ENCODE results near the gene MED16. TPM values are rescaled to one million over a fixed set of nuclear protein-coding genes. Genes with fewer than 3 reads are reported as not detected.

The MED16 gene
- total RNA-seq, 1 experiment from 2014 or later = 66.9 TPM

GRCh38 chr19:876780-877314 lies 16.1 kb downstream of the MED16 start:
- Mint-ChIP-seq H3K4me3 (no peak overlapping the region), H3K4me1 (no peaks in the 10 kb centered on the region), H3K27me3 (ENCODE audit: low read depth) (no peaks in the 10 kb centered on the region), H3K27ac (no peak overlapping the region), H3K9me3 (no peaks in the 10 kb centered on the region), H3K36me3 (peaks cover 19% of the 10 kb centered on the region)
- no peak for ATAC-seq
- ChIA-PET CTCF (interaction anchor here (0.7 to 2.5 kb wide), 2 partner anchors 20 to 380 kb away, joined by 3 to 7 read pairs; no protein-coding TSS in a partner anchor), POLR2A (no interaction called here)
- DNase-seq (ENCODE audit: low spot score) = no peak
- TF ChIP-seq RORB (CRISPR knock-in tag; IDR thresholded peaks at IDR 0.05) = no peak
- no peak for TF ChIP-seq E2F4 (CRISPR knock-in tag; IDR thresholded peaks at IDR 0.05; ENCODE audit: borderline replicate concordance, low read depth)
- TF ChIP-seq IRF1 (CRISPR knock-in tag; IDR thresholded peaks at IDR 0.05) = no peak
- TF ChIP-seq PRDM15 (CRISPR knock-in tag; IDR thresholded peaks at IDR 0.05) = no peak
- TF ChIP-seq NR1H2 (CRISPR knock-in tag; IDR thresholded peaks at IDR 0.05) = no peak
- no peak for TF ChIP-seq SP1 (CRISPR knock-in tag; conservative IDR thresholded peaks at IDR 0.05)
- TF ChIP-seq JUN (CRISPR knock-in tag; IDR thresholded peaks at IDR 0.05) = no peak
- no peak for TF ChIP-seq CREB1 (CRISPR knock-in tag; IDR thresholded peaks at IDR 0.05)

DNA sequence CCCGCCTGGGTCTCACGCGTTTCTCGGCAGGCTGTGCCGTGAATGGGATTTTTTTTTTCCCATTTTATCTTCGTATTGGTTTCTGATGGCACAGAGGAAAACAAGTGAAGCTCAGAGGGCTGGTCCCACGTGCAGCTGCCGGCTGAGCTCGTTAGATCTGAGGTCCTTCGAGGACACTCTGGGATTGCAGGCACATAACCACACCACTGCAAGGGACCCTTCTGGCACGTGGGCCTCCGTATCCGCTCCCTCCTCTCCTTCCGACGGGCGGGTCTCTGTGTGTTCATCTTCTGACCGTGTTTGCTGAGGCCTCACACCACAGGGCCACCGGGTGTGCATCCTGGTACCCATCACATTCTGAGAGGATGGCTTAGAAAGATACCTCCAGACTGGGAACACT lies 16.9 kb downstream of the MED16 start:
- H3K4me1 Mint-ChIP-seq = no peaks in the 10 kb centered on the region; the same call in 1 of the 2 replicates
- ChIA-PET CTCF (no interaction called here), POLR2A (no interaction called here)
- no peaks in the 10 kb centered on the region for H3K9me3 Mint-ChIP-seq
- no peak for ATAC-seq
- H3K27me3 Mint-ChIP-seq (ENCODE audit: low read depth) = no peaks in the 10 kb centered on the region
- no peak for DNase-seq (ENCODE audit: low spot score)
- H3K36me3 Mint-ChIP-seq = peaks cover 14% of the 10 kb centered on the region
- no peak overlapping the region for H3K4me3 Mint-ChIP-seq
- TF ChIP-seq NR1H2 (CRISPR knock-in tag; IDR thresholded peaks at IDR 0.05) (no peak), ZNF416 (CRISPR knock-in tag; IDR thresholded peaks at IDR 0.05) (no peak), TEAD1 (CRISPR knock-in tag; IDR thresholded peaks at IDR 0.05) (no peak), ATF3 (CRISPR knock-in tag; conservative IDR thresholded peaks at IDR 0.05) (no peak), JUN (CRISPR knock-in tag; IDR thresholded peaks at IDR 0.05) (no peak), MYBL2 (CRISPR knock-in tag; IDR thresholded peaks at IDR 0.05) (no peak), FOXP1 (CRISPR knock-in tag; IDR thresholded peaks at IDR 0.05; ENCODE audit: borderline replicate concordance) (no peak), E2F1 (CRISPR knock-in tag; IDR thresholded peaks at IDR 0.05) (no peak), ATF1 (CRISPR knock-in tag; IDR thresholded peaks at IDR 0.05) (no peak)
- TF ChIP-seq, protein P1, sequence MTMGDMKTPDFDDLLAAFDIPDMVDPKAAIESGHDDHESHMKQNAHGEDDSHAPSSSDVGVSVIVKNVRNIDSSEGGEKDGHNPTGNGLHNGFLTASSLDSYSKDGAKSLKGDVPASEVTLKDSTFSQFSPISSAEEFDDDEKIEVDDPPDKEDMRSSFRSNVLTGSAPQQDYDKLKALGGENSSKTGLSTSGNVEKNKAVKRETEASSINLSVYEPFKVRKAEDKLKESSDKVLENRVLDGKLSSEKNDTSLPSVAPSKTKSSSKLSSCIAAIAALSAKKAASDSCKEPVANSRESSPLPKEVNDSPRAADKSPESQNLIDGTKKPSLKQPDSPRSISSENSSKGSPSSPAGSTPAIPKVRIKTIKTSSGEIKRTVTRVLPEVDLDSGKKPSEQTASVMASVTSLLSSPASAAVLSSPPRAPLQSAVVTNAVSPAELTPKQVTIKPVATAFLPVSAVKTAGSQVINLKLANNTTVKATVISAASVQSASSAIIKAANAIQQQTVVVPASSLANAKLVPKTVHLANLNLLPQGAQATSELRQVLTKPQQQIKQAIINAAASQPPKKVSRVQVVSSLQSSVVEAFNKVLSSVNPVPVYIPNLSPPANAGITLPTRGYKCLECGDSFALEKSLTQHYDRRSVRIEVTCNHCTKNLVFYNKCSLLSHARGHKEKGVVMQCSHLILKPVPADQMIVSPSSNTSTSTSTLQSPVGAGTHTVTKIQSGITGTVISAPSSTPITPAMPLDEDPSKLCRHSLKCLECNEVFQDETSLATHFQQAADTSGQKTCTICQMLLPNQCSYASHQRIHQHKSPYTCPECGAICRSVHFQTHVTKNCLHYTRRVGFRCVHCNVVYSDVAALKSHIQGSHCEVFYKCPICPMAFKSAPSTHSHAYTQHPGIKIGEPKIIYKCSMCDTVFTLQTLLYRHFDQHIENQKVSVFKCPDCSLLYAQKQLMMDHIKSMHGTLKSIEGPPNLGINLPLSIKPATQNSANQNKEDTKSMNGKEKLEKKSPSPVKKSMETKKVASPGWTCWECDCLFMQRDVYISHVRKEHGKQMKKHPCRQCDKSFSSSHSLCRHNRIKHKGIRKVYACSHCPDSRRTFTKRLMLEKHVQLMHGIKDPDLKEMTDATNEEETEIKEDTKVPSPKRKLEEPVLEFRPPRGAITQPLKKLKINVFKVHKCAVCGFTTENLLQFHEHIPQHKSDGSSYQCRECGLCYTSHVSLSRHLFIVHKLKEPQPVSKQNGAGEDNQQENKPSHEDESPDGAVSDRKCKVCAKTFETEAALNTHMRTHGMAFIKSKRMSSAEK (CRISPR knock-in tag; IDR thresholded peaks at IDR 0.05; ENCODE audit: borderline replicate concordance) = no peak
- TF ChIP-seq, protein P2, sequence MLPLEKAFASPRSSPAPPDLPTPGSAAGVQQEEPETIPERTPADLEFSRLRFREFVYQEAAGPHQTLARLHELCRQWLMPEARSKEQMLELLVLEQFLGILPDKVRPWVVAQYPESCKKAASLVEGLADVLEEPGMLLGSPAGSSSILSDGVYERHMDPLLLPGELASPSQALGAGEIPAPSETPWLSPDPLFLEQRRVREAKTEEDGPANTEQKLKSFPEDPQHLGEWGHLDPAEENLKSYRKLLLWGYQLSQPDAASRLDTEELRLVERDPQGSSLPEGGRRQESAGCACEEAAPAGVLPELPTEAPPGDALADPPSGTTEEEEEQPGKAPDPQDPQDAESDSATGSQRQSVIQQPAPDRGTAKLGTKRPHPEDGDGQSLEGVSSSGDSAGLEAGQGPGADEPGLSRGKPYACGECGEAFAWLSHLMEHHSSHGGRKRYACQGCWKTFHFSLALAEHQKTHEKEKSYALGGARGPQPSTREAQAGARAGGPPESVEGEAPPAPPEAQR (CRISPR knock-in tag; IDR thresholded peaks at IDR 0.05) = no peak
- TF ChIP-seq, protein P3, sequence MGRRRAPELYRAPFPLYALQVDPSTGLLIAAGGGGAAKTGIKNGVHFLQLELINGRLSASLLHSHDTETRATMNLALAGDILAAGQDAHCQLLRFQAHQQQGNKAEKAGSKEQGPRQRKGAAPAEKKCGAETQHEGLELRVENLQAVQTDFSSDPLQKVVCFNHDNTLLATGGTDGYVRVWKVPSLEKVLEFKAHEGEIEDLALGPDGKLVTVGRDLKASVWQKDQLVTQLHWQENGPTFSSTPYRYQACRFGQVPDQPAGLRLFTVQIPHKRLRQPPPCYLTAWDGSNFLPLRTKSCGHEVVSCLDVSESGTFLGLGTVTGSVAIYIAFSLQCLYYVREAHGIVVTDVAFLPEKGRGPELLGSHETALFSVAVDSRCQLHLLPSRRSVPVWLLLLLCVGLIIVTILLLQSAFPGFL (CRISPR knock-in tag; IDR thresholded peaks at IDR 0.05; ENCODE audit: borderline replicate concordance) = no peak
- H3K27ac Mint-ChIP-seq = no peak overlapping the region

All from WTC11 (cell line).